HuH-7.5 (cell line): ENCODE results near the gene CXCL10.

Source experiments
- DNase-seq: peaks from one replicate; pipeline ENCODE4 v3.0.0; 2011; ENCODE audit warnings: low spot score

Gene CXCL10

GRCh38 chr4:75989846-75990528, 33.3 kb downstream of the CXCL10 start:
- DNase-seq, result no peak

- no peak for DNase-seq
These were observed 38.2 kb downstream of the CXCL10 start for GRCh38 chr4:75985116-75985515.

GRCh38 chr4:75980576-75980975, 42.7 kb downstream of the CXCL10 start:
- DNase-seq, result no peak

GRCh38 chr4:75976177-75976576, 47.1 kb downstream of the CXCL10 start:
- no peak for DNase-seq

GRCh38 chr4:75973766-75974165, 49.5 kb downstream of the CXCL10 start:
- no peak for DNase-seq
